Myocyte (in vitro differentiated cells): ENCODE results near the gene UBTF. TPM values are rescaled to one million over a fixed set of nuclear protein-coding genes. Genes with fewer than 3 reads are reported as not detected.

ENCODE experiments used
- DNase-seq: peaks from one replicate; pipeline ENCODE4 v3.0.0-alpha.2; 2012; ENCODE audit warnings: low read depth
- total RNA-seq: library from RNA; depleted of rRNA; stranded (reverse); fragments of >200 nt; gene quantifications from 2 replicates; pipeline ENCODE4 v1.2.3, GENCODE V29; 2014

Gene UBTF
- total RNA-seq, 1 donor from 2014 or later = 45.7 TPM

- no peak for DNase-seq
Measured at GRCh38 chr17:44216173-44216572, 3.3 kb downstream of the UBTF start.

- no peak for DNase-seq
Measured at GRCh38 chr17:44214896-44215295, 4.6 kb downstream of the UBTF start.

GRCh38 chr17:44214230-44214494 is 5.3 kb downstream of the UBTF start:
- no peak for DNase-seq

- peak; percentile 49 for DNase-seq
Measured at GRCh38 chr17:44213403-44214229, 5.9 kb downstream of the UBTF start.

- no peak for DNase-seq
Measured at GRCh38 chr17:44212507-44213402, 6.7 kb downstream of the UBTF start.

- no peak for DNase-seq
Measured at GRCh38 chr17:44211281-44212265, 7.9 kb downstream of the UBTF start.

GRCh38 chr17:44210342-44211192 is 8.9 kb downstream of the UBTF start:
- peak; percentile 83 for DNase-seq

GRCh38 chr17:44209786-44210341 is 9.6 kb downstream of the UBTF start:
- no peak for DNase-seq

- no peak for DNase-seq
Measured at GRCh38 chr17:44207743-44208142, 11.7 kb downstream of the UBTF start.

- no peak for DNase-seq
Measured at GRCh38 chr17:44207319-44207718, 12.2 kb downstream of the UBTF start.

- DNase-seq = no peak
Measured at GRCh38 chr17:44206825-44207155, 12.7 kb downstream of the UBTF start.

GRCh38 chr17:44205962-44206824 is 13.3 kb downstream of the UBTF start:
- no peak for DNase-seq

- no peak for DNase-seq
Measured at GRCh38 chr17:44204441-44204882, 15.0 kb downstream of the UBTF start.

- DNase-seq = peak; percentile 71
Measured at GRCh38 chr17:44203731-44204440, 15.6 kb downstream of the UBTF start.

GRCh38 chr17:44202756-44203155 is 16.7 kb downstream of the UBTF start:
- DNase-seq = no peak

GRCh38 chr17:44200478-44201155 is 18.9 kb downstream of the UBTF start:
- no peak for DNase-seq

- peak; percentile 98 for DNase-seq
Measured at GRCh38 chr17:44199553-44200477, 19.7 kb downstream of the UBTF start, which contains the start of gene ATXN7L3. Gene ATXN7L3 (minus strand): TSS chr17:44199884. CDS start chr17:44198070, 1,814 bp downstream.
